ENCODE measurements around the gene KIAA1671. TPM values are rescaled to one million over a fixed set of nuclear protein-coding genes. Genes with fewer than 3 reads are reported as not detected.
A peak's percentile ranks its signal among the peaks of the same experiment; 100 is the strongest.

KIAA1671 gene
- total and polyA plus RNA-seq, 9 of the 15 experiments (the other 6 are each of a cell fraction or from before 2014, with no cell fraction given), result under 0.01 to 0.11 (median 0.02) TPM; not detected in 5

DNA sequence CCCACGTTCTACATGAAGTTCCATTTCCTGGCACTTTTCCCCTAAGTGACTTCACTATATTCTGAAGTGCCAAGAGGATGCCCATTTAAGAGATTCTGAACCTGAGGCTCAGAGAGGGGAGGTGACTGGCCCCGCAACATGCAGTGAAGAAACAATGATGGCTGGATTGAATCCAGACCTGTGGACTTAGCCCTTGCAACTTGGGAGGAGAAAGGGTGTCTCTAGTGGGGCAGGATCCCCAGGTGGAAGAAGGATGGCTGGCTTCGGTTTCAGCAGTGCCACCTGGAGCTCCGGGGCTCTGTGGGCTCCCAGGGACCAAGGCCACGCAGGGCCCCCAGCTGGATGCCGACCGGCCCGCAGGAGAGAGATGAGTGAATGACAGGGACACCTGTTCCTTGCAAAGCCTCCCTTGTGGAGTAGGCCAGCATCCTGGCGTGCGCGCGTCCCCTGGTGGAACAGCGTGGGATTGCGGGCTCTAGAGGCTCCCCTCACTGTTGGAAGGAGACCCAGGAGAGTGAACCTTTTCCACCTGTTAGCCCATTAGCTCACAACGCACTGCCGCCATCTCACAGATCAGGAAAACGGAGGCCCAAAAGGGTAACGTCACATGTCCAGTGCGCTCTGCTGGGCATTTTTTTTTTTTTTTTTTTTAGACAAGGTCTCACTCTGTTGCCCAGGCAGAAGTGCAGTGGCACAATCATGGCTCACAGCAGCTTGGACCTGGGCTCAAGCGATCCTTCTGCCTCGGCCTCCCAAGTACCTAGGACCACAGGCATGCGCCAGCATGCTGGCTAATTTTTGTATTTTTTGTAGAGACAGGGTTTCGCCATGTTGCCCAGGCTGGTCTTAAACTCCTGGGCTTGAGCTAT, 104.7 kb downstream of the KIAA1671 start:
- intact Hi-C loops (cut with micrococcal nuclease), result loop anchor here (2.0 to 5.0 kb wide), 2 partner anchors 120 to 288 kb away; no protein-coding TSS in a partner anchor
- H3K9me3 ChIP-seq (replicated peaks; ENCODE audit: control insufficient read depth, insufficient read depth, low read depth, low read length), result no peaks in the 10 kb centered on the region
- no peak overlapping the region for H3K4me2 ChIP-seq (ENCODE audit: insufficient read depth, low read length)
- no peak overlapping the region for H3K9ac ChIP-seq (ENCODE audit: insufficient read depth in 1 of 2, low read depth in 2 of 2, low read length in 2 of 2)
- ATAC-seq (peak; percentile 95), DNase-seq (ENCODE audit: extremely low read depth in 1 of 4, low spot score in 3 of 4) (peak; percentile 52 to 60 (median 56)), FAIRE-seq (no peak)
- H3K4me3 ChIP-seq, result no peak overlapping the region
- no peaks in the 10 kb centered on the region for H3K79me2 ChIP-seq (ENCODE audit: control insufficient read depth, insufficient read depth, low read length)
- under 1% methylated on average over 19 of the region's 23 CpGs for WGBS (ENCODE audit: insufficient coverage, low coverage, missing lambda C conversion rate)
- H3K27me3 ChIP-seq (ENCODE audit: control insufficient read depth in 2 of 2, insufficient read depth in 2 of 2, low read length in 2 of 2), result peaks cover 0 to 6% of the 10 kb centered on the region in 2 experiments; a peak in 1 of 5 replicates
- no peak overlapping the region for H3K27ac ChIP-seq (ENCODE audit: extremely low read depth, low read depth, low read length)
- POLR2A ChIA-PET, result interaction anchor here (0.8 kb wide), 1 partner anchor 347 kb away, joined by 3 read pairs; no protein-coding TSS in a partner anchor
- H3K36me3 ChIP-seq (ENCODE audit: control insufficient read depth, insufficient read depth, low read length), result no peaks in the 10 kb centered on the region
- CTCF ChIA-PET (ENCODE audit: low intra/inter-chr PET ratio), result interaction anchor here (0.6 to 1.5 kb wide), 3 partner anchors 105 to 288 kb away, joined by 3 to 11 read pairs (median 3); partner anchors contain the start of gene KIAA1671
- H3K9me1 ChIP-seq (ENCODE audit: control insufficient read depth, insufficient read depth, low read length), result no peaks in the 10 kb centered on the region
- in situ Hi-C loops (cut with MboI), result no loop called here
- H2AFZ ChIP-seq (ENCODE audit: low read depth, low read length), result no peak overlapping the region
- H4K20me1 ChIP-seq (replicated peaks; ENCODE audit: control insufficient read depth, insufficient read depth, low read length), result no peaks in the 10 kb centered on the region
- H3K4me1 ChIP-seq (replicated peaks in 1 of 2; ENCODE audit: control insufficient read depth in 2 of 2, insufficient read depth in 2 of 2, low read length in 2 of 2), result no peaks in the 10 kb centered on the region
- no TSS peak for BruUV-seq (replicated peaks)
- no peak for TF ChIP-seq PHF8 (IDR thresholded peaks at IDR 0.05; ENCODE audit: borderline replicate concordance, low read length)
- TF ChIP-seq FOXP4 (CRISPR knock-in tag; IDR thresholded peaks at IDR 0.05; ENCODE audit: borderline replicate concordance), result no peak
- TF ChIP-seq, protein P1, sequence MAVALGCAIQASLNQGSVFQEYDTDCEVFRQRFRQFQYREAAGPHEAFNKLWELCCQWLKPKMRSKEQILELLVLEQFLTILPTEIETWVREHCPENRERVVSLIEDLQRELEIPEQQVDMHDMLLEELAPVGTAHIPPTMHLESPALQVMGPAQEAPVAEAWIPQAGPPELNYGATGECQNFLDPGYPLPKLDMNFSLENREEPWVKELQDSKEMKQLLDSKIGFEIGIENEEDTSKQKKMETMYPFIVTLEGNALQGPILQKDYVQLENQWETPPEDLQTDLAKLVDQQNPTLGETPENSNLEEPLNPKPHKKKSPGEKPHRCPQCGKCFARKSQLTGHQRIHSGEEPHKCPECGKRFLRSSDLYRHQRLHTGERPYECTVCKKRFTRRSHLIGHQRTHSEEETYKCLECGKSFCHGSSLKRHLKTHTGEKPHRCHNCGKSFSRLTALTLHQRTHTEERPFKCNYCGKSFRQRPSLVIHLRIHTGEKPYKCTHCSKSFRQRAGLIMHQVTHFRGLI (CRISPR knock-in tag; IDR thresholded peaks at IDR 0.05), result no peak
- TF ChIP-seq HDGF (IDR thresholded peaks at IDR 0.05), result no peak
- no peak for TF ChIP-seq MNT (conservative IDR thresholded peaks at IDR 0.05)
- TF ChIP-seq ZNF146 (CRISPR knock-in tag; IDR thresholded peaks at IDR 0.05; ENCODE audit: unreplicated experiment), result no peak
- TF ChIP-seq ATF1 (CRISPR knock-in tag; IDR thresholded peaks at IDR 0.05), result no peak
- TF ChIP-seq ATF1 (tag; IDR thresholded peaks at IDR 0.05), result no peak
